ENCODE results near the gene CA12. TPM values are rescaled to one million over a fixed set of nuclear protein-coding genes. Genes with fewer than 3 reads are reported as not detected.
"Not testable (repeated sequence)": the region's sequence is repeated elsewhere in the genome, so short reads cannot be mapped to it uniquely, and the experiment has no call there.

The CA12 gene
- total and polyA plus RNA-seq, 2 experiments from 2014 or later = 0.03 TPM; not detected in 1

DNA sequence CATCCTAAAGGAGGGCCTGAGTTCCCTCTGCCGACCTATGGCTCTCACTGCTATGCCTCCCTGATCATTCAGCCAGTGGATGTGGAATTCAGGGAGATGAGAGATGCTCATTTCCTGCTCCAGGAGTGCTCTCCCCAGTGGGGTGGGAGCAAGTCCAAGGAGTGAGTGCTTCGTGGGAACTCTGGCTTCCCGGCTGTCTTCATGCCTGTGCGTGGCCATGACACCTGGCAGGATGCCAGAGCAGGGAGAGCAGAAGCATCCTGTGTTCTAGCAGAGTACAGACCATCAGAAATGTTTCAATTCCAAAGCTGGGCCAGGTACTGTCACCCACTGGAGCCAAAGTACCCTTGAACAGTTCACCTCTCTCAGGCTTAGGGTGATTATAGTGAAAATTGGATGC is 59.1 kb downstream of the CA12 start:
- Histone ChIP-seq H3K9me3 (ENCODE audit: low read depth) (no peaks in the 10 kb centered on the region), H3K36me3 (no peaks in the 10 kb centered on the region), H3K4me3 (no peak overlapping the region), H3K4me1 (ENCODE audit: low read depth) (no peaks in the 10 kb centered on the region), H3K27me3 (no peaks in the 10 kb centered on the region), H3K27ac (no peak overlapping the region)
- TF ChIP-seq, protein P1, sequence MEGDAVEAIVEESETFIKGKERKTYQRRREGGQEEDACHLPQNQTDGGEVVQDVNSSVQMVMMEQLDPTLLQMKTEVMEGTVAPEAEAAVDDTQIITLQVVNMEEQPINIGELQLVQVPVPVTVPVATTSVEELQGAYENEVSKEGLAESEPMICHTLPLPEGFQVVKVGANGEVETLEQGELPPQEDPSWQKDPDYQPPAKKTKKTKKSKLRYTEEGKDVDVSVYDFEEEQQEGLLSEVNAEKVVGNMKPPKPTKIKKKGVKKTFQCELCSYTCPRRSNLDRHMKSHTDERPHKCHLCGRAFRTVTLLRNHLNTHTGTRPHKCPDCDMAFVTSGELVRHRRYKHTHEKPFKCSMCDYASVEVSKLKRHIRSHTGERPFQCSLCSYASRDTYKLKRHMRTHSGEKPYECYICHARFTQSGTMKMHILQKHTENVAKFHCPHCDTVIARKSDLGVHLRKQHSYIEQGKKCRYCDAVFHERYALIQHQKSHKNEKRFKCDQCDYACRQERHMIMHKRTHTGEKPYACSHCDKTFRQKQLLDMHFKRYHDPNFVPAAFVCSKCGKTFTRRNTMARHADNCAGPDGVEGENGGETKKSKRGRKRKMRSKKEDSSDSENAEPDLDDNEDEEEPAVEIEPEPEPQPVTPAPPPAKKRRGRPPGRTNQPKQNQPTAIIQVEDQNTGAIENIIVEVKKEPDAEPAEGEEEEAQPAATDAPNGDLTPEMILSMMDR (IDR thresholded peaks at IDR 0.05; ENCODE audit: low read depth, low read length) = no peak
- DNase-seq (ENCODE audit: low read depth in 1 of 2, low spot score in 1 of 2) = peak; percentile 33 to 53

DNA sequence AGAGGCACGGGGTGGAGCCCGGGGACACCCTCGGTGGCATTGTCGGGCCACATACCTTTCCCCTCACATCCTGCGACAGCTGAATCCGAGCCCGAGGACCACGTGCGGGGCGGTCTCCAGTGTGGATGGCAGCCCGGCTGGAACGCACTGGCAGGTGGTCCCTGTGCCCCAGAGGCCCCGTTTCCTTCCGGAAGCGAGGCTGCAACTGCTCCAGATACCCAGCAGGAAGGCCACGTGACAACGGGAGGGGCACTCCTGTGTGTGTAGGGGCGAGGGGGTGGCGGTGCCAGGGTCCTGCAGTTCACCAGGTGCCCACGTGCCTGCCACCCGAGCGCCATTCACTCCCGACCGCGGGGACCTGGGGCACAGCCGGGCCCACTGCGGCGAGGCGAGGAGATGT is 60.2 kb downstream of the CA12 start:
- Histone ChIP-seq H3K9me3 (ENCODE audit: low read depth) (no peaks in the 10 kb centered on the region), H3K36me3 (no peaks in the 10 kb centered on the region), H3K27me3 (no peaks in the 10 kb centered on the region), H3K27ac (no peak overlapping the region), H3K4me3 (no peak overlapping the region), H3K4me1 (ENCODE audit: low read depth) (no peaks in the 10 kb centered on the region)
- TF ChIP-seq, protein P1 (IDR thresholded peaks at IDR 0.05; ENCODE audit: low read depth, low read length) = no peak
- no peak for DNase-seq (ENCODE audit: low read depth in 1 of 2, low spot score in 1 of 2)

DNA sequence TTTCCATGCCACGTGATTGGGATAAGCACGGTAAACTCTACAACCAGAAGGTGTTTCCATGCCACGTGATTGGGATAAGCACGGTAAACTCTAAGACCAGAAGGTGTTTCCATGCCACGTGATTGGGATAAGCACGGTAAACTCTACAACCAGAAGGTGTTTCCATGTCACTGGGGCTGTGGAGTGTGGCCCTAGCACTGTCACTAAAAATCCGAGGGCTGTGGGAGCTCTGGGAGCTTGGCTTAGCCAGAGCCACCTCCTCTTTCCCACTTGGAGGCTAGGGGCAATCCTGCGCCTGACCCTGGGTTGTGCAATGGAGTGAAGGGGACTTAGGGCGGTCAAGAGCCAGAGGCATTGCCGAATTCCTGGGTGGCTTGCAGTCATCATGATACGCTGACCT is 60.7 kb downstream of the CA12 start:
- not testable (repeated sequence) for H3K9me3 ChIP-seq (ENCODE audit: low read depth); H3K4me1 ChIP-seq (ENCODE audit: low read depth)

DNA sequence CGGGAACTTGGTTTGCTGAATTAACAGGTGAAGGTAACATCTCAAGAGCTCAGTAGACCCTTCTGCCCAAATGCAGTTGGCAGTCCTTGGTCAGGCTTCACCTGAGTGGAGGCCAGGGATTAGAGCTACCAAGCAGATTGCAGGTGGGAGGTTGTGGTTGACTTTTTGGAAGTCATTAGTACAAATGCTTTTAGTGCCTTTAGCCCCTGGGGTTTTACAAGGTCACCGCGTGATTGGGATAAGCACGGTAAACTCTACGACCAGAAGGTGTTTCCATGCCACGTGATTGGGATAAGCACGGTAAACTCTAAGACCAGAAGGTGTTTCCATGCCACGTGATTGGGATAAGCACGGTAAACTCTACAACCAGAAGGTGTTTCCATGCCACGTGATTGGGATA is 61.2 kb downstream of the CA12 start:
- H3K4me3 ChIP-seq; H3K4me1 ChIP-seq (ENCODE audit: low read depth); H3K27me3 ChIP-seq; DNase-seq (ENCODE audit: low read depth in 1 of 2, low spot score in 1 of 2); H3K27ac ChIP-seq; H3K36me3 ChIP-seq; H3K9me3 ChIP-seq (ENCODE audit: low read depth): not testable (repeated sequence)

More for the DNA sequence above, 60.7 kb downstream of the CA12 start:
- not testable (repeated sequence) for H3K36me3 ChIP-seq; H3K27ac ChIP-seq; H3K4me3 ChIP-seq; H3K27me3 ChIP-seq; DNase-seq (ENCODE audit: low read depth in 1 of 2, low spot score in 1 of 2)

DNA sequence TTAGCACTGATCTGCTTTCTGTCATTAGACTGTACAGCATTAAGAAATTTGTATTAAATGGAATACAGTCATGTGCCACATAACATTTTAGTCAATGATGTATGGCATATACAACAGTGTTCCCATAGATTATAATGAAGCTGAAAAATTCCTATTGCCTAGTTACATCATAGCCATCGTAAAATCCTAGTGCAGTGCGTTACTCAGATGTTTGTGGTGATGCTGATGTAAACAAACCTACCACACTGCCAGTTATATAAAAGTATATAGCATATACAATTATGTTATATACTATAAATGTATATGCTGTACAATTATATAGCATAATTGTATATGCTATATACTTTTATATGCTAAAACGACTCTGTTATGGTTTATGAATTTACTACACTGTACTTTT is 62.6 kb downstream of the CA12 start:
- Histone ChIP-seq H3K9me3 (ENCODE audit: low read depth) (no peaks in the 10 kb centered on the region), H3K27ac (no peak overlapping the region), H3K27me3 (no peaks in the 10 kb centered on the region), H3K36me3 (no peaks in the 10 kb centered on the region), H3K4me1 (ENCODE audit: low read depth) (no peaks in the 10 kb centered on the region), H3K4me3 (no peak overlapping the region)
- TF ChIP-seq, protein P1 (IDR thresholded peaks at IDR 0.05; ENCODE audit: low read depth, low read length) = no peak
- no peak for DNase-seq (ENCODE audit: low read depth in 1 of 2, low spot score in 1 of 2)

DNA sequence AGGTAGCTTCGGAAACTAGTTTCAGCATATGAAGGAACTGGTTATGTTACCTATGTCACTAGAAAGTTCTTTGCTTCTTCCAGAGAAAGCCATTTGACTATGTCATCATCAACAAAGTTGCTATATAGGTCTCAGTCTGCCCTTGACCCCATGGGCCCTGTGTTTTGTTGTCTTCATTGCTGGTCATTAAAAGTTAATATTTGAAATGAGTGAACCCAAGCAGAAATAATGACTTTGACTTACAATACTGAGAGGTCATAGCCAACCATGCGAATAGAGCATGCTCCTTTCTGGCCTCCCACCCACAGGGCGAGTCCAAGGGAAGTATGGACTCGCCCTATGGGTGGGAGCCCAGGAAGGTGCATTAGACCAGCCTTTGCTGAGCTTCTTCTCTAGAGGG is 63.3 kb downstream of the CA12 start:
- TF ChIP-seq, protein P1 (IDR thresholded peaks at IDR 0.05; ENCODE audit: low read depth, low read length) = no peak

DNA sequence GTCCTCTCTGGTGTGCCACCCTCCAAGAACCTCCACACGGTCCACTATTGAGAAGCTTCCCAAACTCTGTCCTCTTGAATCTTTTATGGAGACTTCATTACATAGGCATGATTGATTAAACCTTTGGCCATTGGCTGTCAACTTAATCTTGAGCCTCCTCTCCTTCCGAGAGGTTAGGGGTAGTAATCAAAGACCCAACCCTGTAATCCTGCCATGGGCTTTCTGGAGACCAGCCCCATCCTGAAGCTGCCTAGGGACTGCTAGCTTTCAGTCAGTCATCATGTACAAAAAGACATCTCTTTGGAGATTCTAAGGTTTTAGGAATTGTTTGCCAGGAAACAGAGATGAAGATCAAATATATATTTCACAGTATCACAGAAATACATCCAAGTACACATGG is 67.2 kb downstream of the CA12 start:
- no peak overlapping the region for H3K27ac ChIP-seq
- no peaks in the 10 kb centered on the region for H3K4me1 ChIP-seq (ENCODE audit: low read depth)
- no peak for DNase-seq (ENCODE audit: low read depth in 1 of 2, low spot score in 1 of 2)
- TF ChIP-seq, protein P1 (IDR thresholded peaks at IDR 0.05; ENCODE audit: low read depth, low read length) = no peak
- no peaks in the 10 kb centered on the region for H3K36me3 ChIP-seq
- H3K9me3 ChIP-seq (ENCODE audit: low read depth) = no peaks in the 10 kb centered on the region
- no peak overlapping the region for H3K4me3 ChIP-seq
- no peaks in the 10 kb centered on the region for H3K27me3 ChIP-seq

More for the DNA sequence above, 63.3 kb downstream of the CA12 start:
- no peak for DNase-seq (ENCODE audit: low read depth in 1 of 2, low spot score in 1 of 2)
- Histone ChIP-seq H3K36me3 (no peaks in the 10 kb centered on the region), H3K27me3 (no peaks in the 10 kb centered on the region), H3K4me1 (ENCODE audit: low read depth) (no peaks in the 10 kb centered on the region), H3K9me3 (ENCODE audit: low read depth) (no peaks in the 10 kb centered on the region), H3K4me3 (no peak overlapping the region), H3K27ac (no peak overlapping the region)

Data from cardiac muscle cell (in vitro differentiated cells and primary cell).